H1 (cell line): ENCODE results near the gene MYO16. TPM values are rescaled to one million over a fixed set of nuclear protein-coding genes. Genes with fewer than 3 reads are reported as not detected.

Source experiments
- CTCF ChIA-PET: fragments of 300-600 bp; sonication (Branson Sonifier 250); formaldehyde crosslinking; loops from one replicate; lab custom pipeline; 2021; ENCODE audit not compliant: partially characterized antibody; lab: Charles Lee
- POLR2A ChIA-PET: fragments of 300-600 bp; sonication (Branson Sonifier 250); formaldehyde crosslinking; loops from one replicate; lab custom pipeline; 2021; ENCODE audit warnings: inconsistent platforms; ENCODE audit not compliant: partially characterized antibody; lab: Charles Lee
- DNase-seq, 2 experiments: peaks; one replicate each; pipeline versions ENCODE4 v3.0.0 to v3.0.0-alpha.2; 2010 to 2022; ENCODE audit warnings: low spot score in 2 of 2, low read depth in 1 of 2, mixed read lengths in 1 of 2
- FAIRE-seq: peaks from 2 replicates; lab custom pipeline; 2011; peaks lifted over from hg19 to GRCh38; lab: Jason Lieb, UNC
- H2AFZ ChIP-seq: 2 replicates; pipeline ENCODE4 v1.8.1; 2012; ENCODE audit warnings: low read length, inconsistent platforms
- H2AK5ac ChIP-seq: 2 replicates; pipeline ENCODE4 v1.6.1; 2013; ENCODE audit warnings: low read depth, low read length
- H2BK120ac ChIP-seq: replicated peaks from 2 replicates; pipeline ENCODE3; 2013; ENCODE audit warnings: low read depth, low read length, inconsistent platforms
- H2BK12ac ChIP-seq: 2 replicates; pipeline ENCODE4 v1.6.1; 2013; ENCODE audit warnings: low read depth, low read length
- H2BK15ac ChIP-seq: 2 replicates; pipeline ENCODE4 v1.6.1; 2013; ENCODE audit warnings: low read length
- H2BK20ac ChIP-seq: 2 replicates; pipeline ENCODE4 v1.6.1; 2013; ENCODE audit warnings: low read length
- H2BK5ac ChIP-seq: 2 replicates; pipeline ENCODE4 v1.6.1; 2013; ENCODE audit warnings: low read depth, low read length
- H3K14ac ChIP-seq: 2 replicates; pipeline ENCODE4 v1.6.1; 2013; ENCODE audit warnings: inconsistent platforms; ENCODE audit not compliant: insufficient read length
- H3K18ac ChIP-seq: 2 replicates; pipeline ENCODE4 v1.6.1; 2013; ENCODE audit warnings: low read length; ENCODE audit errors: extremely low read depth
- H3K23ac ChIP-seq: 2 replicates; pipeline ENCODE4 v1.6.1; 2013; ENCODE audit warnings: inconsistent platforms; ENCODE audit not compliant: insufficient read length
- H3K23me2 ChIP-seq: 2 replicates; pipeline ENCODE4 v1.6.1; 2013; ENCODE audit warnings: low read depth, low read length
- H3K27ac ChIP-seq: 2 replicates; pipeline ENCODE4 v1.6.1; 2011; ENCODE audit warnings: low read depth, low read length, inconsistent platforms
- H3K27me3 ChIP-seq, 4 experiments: replicated peaks in 1 of 4; 1 replicate in 1 of 4; 2 replicates in 3 of 4; pipeline versions ENCODE4 v1.6.1 to v1.8.1; 2011 to 2013; ENCODE audit warnings: low read length in 3 of 4, mild to moderate bottlenecking in 3 of 4, inconsistent platforms in 2 of 4, mixed read lengths in 2 of 4, moderate library complexity in 1 of 4; ENCODE audit not compliant: control insufficient read depth in 3 of 4, insufficient read depth in 3 of 4; ENCODE audit errors: extremely low read depth in 1 of 4
- H3K36me3 ChIP-seq, 4 experiments: 2 replicates each; pipeline versions ENCODE4 v1.6.1 to v1.8.1; 2011 to 2013; ENCODE audit warnings: mild to moderate bottlenecking in 4 of 4, low read length in 3 of 4, moderate library complexity in 2 of 4, control low read depth in 1 of 4, inconsistent platforms in 1 of 4; ENCODE audit not compliant: insufficient read depth in 4 of 4, control insufficient read depth in 2 of 4
- H3K4ac ChIP-seq: replicated peaks from 2 replicates; pipeline ENCODE3; 2013; ENCODE audit warnings: low read length, low read depth, mixed read lengths, inconsistent platforms; ENCODE audit not compliant: insufficient read length
- H3K4me1 ChIP-seq, 4 experiments: replicated peaks in 1 of 4; 1 replicate in 1 of 4; 2 replicates in 3 of 4; pipeline versions ENCODE4 v1.6.1 to v1.8.1; 2011 to 2013; ENCODE audit warnings: low read length in 3 of 4, inconsistent platforms in 2 of 4, mixed read lengths in 1 of 4; ENCODE audit not compliant: insufficient read depth in 4 of 4, control insufficient read depth in 3 of 4
- H3K4me2 ChIP-seq, 2 experiments: 2 replicates each; pipeline versions ENCODE4 v1.6.1 to v1.8.1; 2011 to 2013; ENCODE audit warnings: low read depth in 2 of 2, low read length in 2 of 2, control low read depth in 1 of 2, inconsistent platforms in 1 of 2, mild to moderate bottlenecking in 1 of 2; ENCODE audit not compliant: insufficient read depth in 1 of 2
- H3K4me3 ChIP-seq, 4 experiments: fragments of 200-600, 300-600 bp in 1 of 4; sonication (generic), shearing (Covaris generic), sonication (Bioruptor Twin) in 1 of 4; 2 replicates each; pipeline versions ENCODE4 v1.5.1 to v1.8.1; 2011 to 2016; ENCODE audit warnings: low read length in 4 of 4, low read depth in 3 of 4, control low read depth in 2 of 4, inconsistent platforms in 2 of 4, mild to moderate bottlenecking in 2 of 4, mixed read lengths in 1 of 4, moderate library complexity in 1 of 4; ENCODE audit not compliant: insufficient read depth in 2 of 4; ENCODE audit errors: extremely low read depth in 1 of 4
- H3K56ac ChIP-seq: replicated peaks from 2 replicates; pipeline ENCODE3; 2013; ENCODE audit warnings: low read depth, mild to moderate bottlenecking, mixed read lengths, low read length, inconsistent platforms; ENCODE audit not compliant: insufficient read length
- H3K79me1 ChIP-seq: 2 replicates; pipeline ENCODE4 v1.6.1; 2013; ENCODE audit warnings: low read depth, low read length, control low read depth
- H3K79me2 ChIP-seq, 2 experiments: 2 replicates each; pipeline versions ENCODE4 v1.6.1 to v1.8.1; 2012 to 2013; ENCODE audit warnings: low read length in 2 of 2, mild to moderate bottlenecking in 2 of 2, inconsistent platforms in 1 of 2; ENCODE audit not compliant: insufficient read depth in 2 of 2, control insufficient read depth in 1 of 2
- H3K9ac ChIP-seq, 4 experiments: replicated peaks in 1 of 4; 1 replicate in 1 of 4; 2 replicates in 3 of 4; pipeline versions ENCODE4 v1.6.1 to v1.8.1; 2011 to 2013; ENCODE audit warnings: low read depth in 3 of 4, low read length in 3 of 4, control low read depth in 2 of 4, mild to moderate bottlenecking in 2 of 4, moderate library complexity in 2 of 4, inconsistent platforms in 1 of 4; ENCODE audit errors: extremely low read depth in 1 of 4
- H3K9me3 ChIP-seq, 2 experiments: 2 replicates each; pipeline versions ENCODE4 v1.6.1 to v1.8.1; 2012 to 2013; ENCODE audit warnings: mild to moderate bottlenecking in 2 of 2, moderate library complexity in 2 of 2, control low read depth in 1 of 2, inconsistent platforms in 1 of 2, low read depth in 1 of 2, low read length in 1 of 2, mixed read lengths in 1 of 2; ENCODE audit not compliant: insufficient read depth in 2 of 2
- H4K20me1 ChIP-seq, 2 experiments: replicated peaks in 1 of 2; 2 replicates each; pipeline versions ENCODE3 to v1.8.1; 2011 to 2013; ENCODE audit warnings: inconsistent platforms in 2 of 2, low read length in 2 of 2, mild to moderate bottlenecking in 1 of 2; ENCODE audit not compliant: insufficient read depth in 2 of 2, control insufficient read depth in 1 of 2
- H4K5ac ChIP-seq: 2 replicates; pipeline ENCODE4 v1.6.1; 2013; ENCODE audit warnings: low read length, low read depth, mixed read lengths, inconsistent platforms; ENCODE audit not compliant: insufficient read length
- H4K8ac ChIP-seq: 2 replicates; pipeline ENCODE4 v1.8.0; 2013; ENCODE audit warnings: mild to moderate bottlenecking, moderate library complexity, low read length, inconsistent platforms; ENCODE audit not compliant: insufficient read depth; ENCODE audit errors: extremely low read depth
- H4K91ac ChIP-seq: replicated peaks from 2 replicates; pipeline ENCODE3; 2013; ENCODE audit warnings: low read length, mixed read lengths, inconsistent platforms; ENCODE audit not compliant: insufficient read length
- CHD2 ChIP-seq: IDR thresholded peaks from 2 replicates; pipeline ENCODE4 v1.6.1; 2012; ENCODE audit warnings: low read length, improper control_type of control experiment
- HDAC2 ChIP-seq, 2 experiments: fragments of 300-600 bp in 1 of 2; sonication (generic) in 1 of 2; IDR thresholded peaks; 2 replicates each; pipeline ENCODE4 v1.6.1; 2011 to 2012; ENCODE audit warnings: low read depth in 2 of 2, low read length in 2 of 2, mild to moderate bottlenecking in 2 of 2, moderate library complexity in 2 of 2, borderline replicate concordance in 1 of 2, inconsistent platforms in 1 of 2
- NANOG ChIP-seq: IDR thresholded peaks from 2 replicates; pipeline ENCODE4 v1.6.1; 2011; ENCODE audit warnings: low read length, low read depth, mild to moderate bottlenecking, inconsistent platforms; ENCODE audit not compliant: insufficient read depth, poor library complexity, severe bottlenecking
- SAP30 ChIP-seq: fragments of 300-600 bp; sonication (generic); IDR thresholded peaks from 2 replicates; pipeline ENCODE4 v1.7.1; 2012; ENCODE audit warnings: low read length, moderate library complexity, mild to moderate bottlenecking, inconsistent platforms; ENCODE audit not compliant: insufficient read depth, insufficient replicate concordance
- TEAD4 ChIP-seq: IDR thresholded peaks from 2 replicates; pipeline ENCODE4 v1.6.1; 2012; ENCODE audit warnings: low read depth, low read length, inconsistent platforms, mixed read lengths
- ZNF274 ChIP-seq: IDR thresholded peaks from 2 replicates; pipeline ENCODE4 v1.7.0; 2012; ENCODE audit warnings: low read length, borderline replicate concordance; ENCODE audit errors: extremely low read depth
- WGBS, 2 experiments: shearing (Covaris generic) in 1 of 2; methylation state at CpG; one replicate each; pipeline versions ENCODE4 v1.1.6 to v1.1.7; 2013 to 2015; ENCODE audit warnings: low lambda C conversion rate in 2 of 2, mixed read lengths in 2 of 2, inconsistent platforms in 1 of 2, low coverage in 1 of 2, missing lambda C conversion rate in 1 of 2; ENCODE audit not compliant: insufficient replicate concordance in 2 of 2, insufficient coverage in 1 of 2, insufficient read length in 1 of 2; ENCODE audit errors: extremely low coverage in 1 of 2, missing lambda C conversion rate in 1 of 2; 5-methylcytosine and 5-hydroxymethylcytosine counted together
- polyA plus RNA-seq, 7 experiments: library from polyadenylated mRNA; depleted of rRNA in 3 of 7; stranded (reverse) in 5 of 7; unstranded in 2 of 7; fragments of >200 nt in 5 of 7; fragments of 200-250 nt in 2 of 7; gene quantifications; 1 replicate in 5 of 7; 2 replicates in 1 of 7; 4 replicates in 1 of 7; pipeline versions ENCODE4 v1.2.1 to v1.2.3, GENCODE V29; 2011 to 2013; ENCODE audit warnings: missing spikeins in 2 of 7, mixed read lengths in 2 of 7
- total RNA-seq: library from RNA; stranded (reverse); fragmentation: NEBNext Ultra II Directional; extraction: Animal tissue kit (Norgen Biotek cat#: 25700); gene quantifications from 2 replicates; pipeline ENCODE4 v1.2.1, GENCODE V29; 2021
- TF ChIP-seq, protein P1 (sequence below): IDR thresholded peaks from 2 replicates; pipeline ENCODE4 v1.6.1; 2012; ENCODE audit warnings: inconsistent platforms

The MYO16 gene
- total and polyA plus RNA-seq, 2 of the 8 experiments (the other 6 are each of a cell fraction or from before 2014, with no cell fraction given) = 0.02 to 0.22 TPM

DNA sequence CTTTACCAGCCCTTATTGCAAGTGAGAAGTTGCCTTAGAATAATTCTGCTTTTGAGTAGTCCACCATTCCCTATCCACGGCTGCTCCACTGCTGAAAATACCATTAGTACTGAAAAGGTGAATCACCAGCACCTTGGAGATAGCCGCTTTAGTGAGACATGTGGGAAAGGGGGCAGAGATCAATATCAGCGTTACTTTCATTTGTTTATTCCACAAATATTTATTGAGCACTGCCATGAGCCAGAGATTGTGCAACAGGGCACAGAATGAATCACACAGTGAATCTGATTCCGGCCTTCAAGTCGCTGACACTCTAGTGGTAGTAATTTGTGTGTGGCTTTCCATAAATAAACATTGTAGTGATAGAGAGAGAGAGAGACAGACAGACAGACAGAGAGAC is 31.5 kb upstream of the MYO16 start:
- no peaks in the 10 kb centered on the region for H3K79me2 ChIP-seq
- ChIA-PET CTCF (no interaction called here), POLR2A (no interaction called here)
- no peak overlapping the region for H3K14ac ChIP-seq
- no peak overlapping the region for H4K8ac ChIP-seq
- H3K4me2 ChIP-seq = no peak overlapping the region
- H4K91ac ChIP-seq = no peak overlapping the region
- no peak overlapping the region for H3K4ac ChIP-seq
- H3K79me1 ChIP-seq = no peaks in the 10 kb centered on the region
- H4K20me1 ChIP-seq = no peaks in the 10 kb centered on the region
- no peaks in the 10 kb centered on the region for H3K4me1 ChIP-seq
- H4K5ac ChIP-seq = no peak overlapping the region
- H2BK20ac ChIP-seq = no peak overlapping the region
- H3K9ac ChIP-seq = no peak overlapping the region
- H3K23me2 ChIP-seq = no peaks in the 10 kb centered on the region
- H2AFZ ChIP-seq = no peak overlapping the region
- no peak for FAIRE-seq
- no peak overlapping the region for H2BK12ac ChIP-seq
- H3K56ac ChIP-seq = no peak overlapping the region
- H2BK15ac ChIP-seq = no peak overlapping the region
- H3K18ac ChIP-seq = no peak overlapping the region
- H2AK5ac ChIP-seq = no peak overlapping the region
- WGBS, 2 experiments = 81% methylated on average over 5 of the region's 5 CpGs; no CpG with 5 or more reads in 1 of the 2 experiments
- H3K4me3 ChIP-seq = no peak overlapping the region
- no peak overlapping the region for H3K27ac ChIP-seq
- H3K27me3 ChIP-seq = peaks cover 2 to 22% (median 14%) of the 10 kb centered on the region in 4 experiments
- H3K9me3 ChIP-seq = peaks cover 3 to 4% of the 10 kb centered on the region in 2 experiments; a peak in 1 of 4 replicates
- H3K36me3 ChIP-seq = no peaks in the 10 kb centered on the region
- no peak overlapping the region for H2BK120ac ChIP-seq
- no peak overlapping the region for H3K23ac ChIP-seq
- no peak overlapping the region for H2BK5ac ChIP-seq
- DNase-seq = no peak
- TF ChIP-seq NANOG (no peak), ZNF274 (no peak), TEAD4 (no peak), CHD2 (no peak), HDAC2 (IDR thresholded peaks at IDR 0.05; ENCODE audit: borderline replicate concordance in 1 of 2, low read depth in 2 of 2, low read length in 2 of 2) (no peak), SAP30 (no peak)
- TF ChIP-seq, protein P1, sequence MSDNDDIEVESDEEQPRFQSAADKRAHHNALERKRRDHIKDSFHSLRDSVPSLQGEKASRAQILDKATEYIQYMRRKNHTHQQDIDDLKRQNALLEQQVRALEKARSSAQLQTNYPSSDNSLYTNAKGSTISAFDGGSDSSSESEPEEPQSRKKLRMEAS = no peak
